Keratinocyte (primary cell): ENCODE measurements around the gene NGEF. TPM values are rescaled to one million over a fixed set of nuclear protein-coding genes. Genes with fewer than 3 reads are reported as not detected.

ENCODE experiments used
- DNase-seq: peaks from one replicate; pipeline ENCODE4 v3.0.0-alpha.2; 2011; ENCODE audit warnings: low read depth, missing footprints, low spot score
- FAIRE-seq: peaks from 2 replicates; lab custom pipeline; 2011; peaks lifted over from hg19 to GRCh38; lab: Jason Lieb, UNC
- H2AFZ ChIP-seq: 2 replicates; pipeline ENCODE4 v1.6.0; 2012; ENCODE audit warnings: low read length, control low read depth, inconsistent platforms; ENCODE audit not compliant: control insufficient read depth
- H3K27ac ChIP-seq: 2 replicates; pipeline ENCODE4 v1.5.1; 2011; ENCODE audit warnings: low read length; ENCODE audit not compliant: control insufficient read depth, insufficient read depth
- H3K27me3 ChIP-seq: 3 replicates; pipeline ENCODE4 v1.6.0; 2011; ENCODE audit warnings: low read length; ENCODE audit not compliant: control insufficient read depth, insufficient read depth; ENCODE audit errors: extremely low read depth
- H3K36me3 ChIP-seq, 2 experiments: 2 replicates in 1 of 2; 3 replicates in 1 of 2; pipeline ENCODE4 v1.5.1; 2011; ENCODE audit warnings: low read length in 2 of 2, mild to moderate bottlenecking in 1 of 2; ENCODE audit not compliant: control insufficient read depth in 2 of 2, insufficient read depth in 2 of 2; ENCODE audit errors: extremely low read depth in 1 of 2
- H3K4me1 ChIP-seq: 3 replicates; pipeline ENCODE4 v1.5.1; 2011; ENCODE audit warnings: low read length; ENCODE audit not compliant: control insufficient read depth, insufficient read depth; ENCODE audit errors: extremely low read depth
- H3K4me2 ChIP-seq: 3 replicates; pipeline ENCODE4 v1.6.0; 2011; ENCODE audit warnings: low read depth, low read length; ENCODE audit not compliant: control insufficient read depth, insufficient read depth; ENCODE audit errors: extremely low read depth
- H3K4me3 ChIP-seq, 3 experiments: fragments of 200-600 bp in 1 of 3; sonication (generic) in 1 of 3; 2 replicates in 2 of 3; 3 replicates in 1 of 3; pipeline ENCODE4 v1.5.1; 2011 to 2016; ENCODE audit warnings: low read length in 3 of 3, mild to moderate bottlenecking in 3 of 3, control low read depth in 2 of 3, inconsistent platforms in 1 of 3, low read depth in 1 of 3, mixed read lengths in 1 of 3, mixed run types in 1 of 3, moderate library complexity in 1 of 3; ENCODE audit not compliant: control insufficient read depth in 2 of 3, insufficient read depth in 2 of 3; ENCODE audit errors: extremely low read depth in 1 of 3
- H3K79me2 ChIP-seq: 2 replicates; pipeline ENCODE4 v1.6.0; 2012; ENCODE audit warnings: low read length; ENCODE audit not compliant: control insufficient read depth, insufficient read depth
- H3K9ac ChIP-seq: 3 replicates; pipeline ENCODE4 v1.6.0; 2011; ENCODE audit warnings: low read length; ENCODE audit not compliant: control insufficient read depth, insufficient read depth; ENCODE audit errors: extremely low read depth
- H3K9me1 ChIP-seq: 3 replicates; pipeline ENCODE4 v1.6.0; 2011; ENCODE audit warnings: low read length; ENCODE audit not compliant: control insufficient read depth, insufficient read depth; ENCODE audit errors: extremely low read depth
- H3K9me3 ChIP-seq: 2 replicates; pipeline ENCODE4 v1.5.1; 2012; ENCODE audit warnings: low read depth, low read length; ENCODE audit not compliant: control insufficient read depth
- H4K20me1 ChIP-seq: 3 replicates; pipeline ENCODE4 v1.6.0; 2011; ENCODE audit warnings: low read length; ENCODE audit not compliant: control insufficient read depth, insufficient read depth; ENCODE audit errors: extremely low read depth
- CTCF ChIP-seq, 3 experiments: IDR thresholded peaks in 1 of 3; conservative IDR thresholded peaks in 1 of 3; optimal IDR thresholded peaks in 1 of 3; 2 replicates in 2 of 3; 3 replicates in 1 of 3; pipeline versions ENCODE3 to v1.5.1; 2011; ENCODE audit warnings: low read length in 3 of 3, mild to moderate bottlenecking in 3 of 3, moderate library complexity in 2 of 3, control low read depth in 1 of 3, inconsistent platforms in 1 of 3; ENCODE audit not compliant: insufficient read depth in 2 of 3; ENCODE audit errors: extremely low read depth in 1 of 3
- EZH2 ChIP-seq: IDR thresholded peaks from one replicate; pipeline ENCODE4 v1.6.1; 2012; ENCODE audit warnings: inconsistent platforms, mild to moderate bottlenecking, low read length, moderate library complexity
- dilution Hi-C: fragments of 300-500 bp; cut with MboI; formaldehyde crosslinking; loops from one replicate; pipeline ENCODE4 v1.7.0; 2020; ENCODE audit warnings: low sequenced_read_pairs; ENCODE audit not compliant: extremely low pct_ligation_motif_present
- polyA plus RNA-seq, 5 experiments: library from polyadenylated mRNA; depleted of rRNA in 3 of 5; stranded (reverse) in 3 of 5; stranded (forward) in 1 of 5; unstranded in 1 of 5; fragments of >200 nt; gene quantifications; 1 replicate in 1 of 5; 2 replicates in 3 of 5; 3 replicates in 1 of 5; pipeline versions ENCODE4 v1.2.1 to v1.2.3, GENCODE V29; 2011 to 2012; ENCODE audit warnings: missing spikeins in 2 of 5, low read depth in 1 of 5, low replicate concordance in 1 of 5

NGEF gene
- polyA plus RNA-seq, 1 donor (not counting 4 experiments of a cell fraction or from before 2014, with no cell fraction given): 0.17 TPM

- no peaks in the 10 kb centered on the region for H3K9me3 ChIP-seq
- H2AFZ ChIP-seq: no peak overlapping the region
- peaks cover 3% of the 10 kb centered on the region for H3K27me3 ChIP-seq
- no peaks in the 10 kb centered on the region for H3K36me3 ChIP-seq
- H3K79me2 ChIP-seq: no peaks in the 10 kb centered on the region
- H3K4me3 ChIP-seq: no peak overlapping the region
- TF ChIP-seq CTCF (optimal IDR thresholded peaks at IDR 0.05 in 1 of 3, IDR thresholded peaks at IDR 0.05 in 1 of 3, conservative IDR thresholded peaks at IDR 0.05 in 1 of 3; ENCODE audit: extremely low read depth in 1 of 3, insufficient read depth in 2 of 3, low read length in 3 of 3): no peak
- no peak overlapping the region for H3K27ac ChIP-seq
- peak overlapping the region; percentile 2 for H3K4me2 ChIP-seq
- peak; percentile 29 for FAIRE-seq
- H4K20me1 ChIP-seq: no peaks in the 10 kb centered on the region
- dilution Hi-C loops: no loop called here
- no peak for DNase-seq
- H3K9me1 ChIP-seq: no peaks in the 10 kb centered on the region
- H3K9ac ChIP-seq: no peak overlapping the region
- peaks cover 9% of the 10 kb centered on the region for H3K4me1 ChIP-seq
Observed at GRCh38 chr2:232951891-232952290, 61.2 kb downstream of the NGEF start.

- Histone ChIP-seq H4K20me1 (no peaks in the 10 kb centered on the region), H3K4me3 (no peak overlapping the region), H3K4me2 (no peak overlapping the region), H3K27ac (no peak overlapping the region), H3K9me3 (no peaks in the 10 kb centered on the region), H3K9ac (no peak overlapping the region), H3K9me1 (no peaks in the 10 kb centered on the region), H3K4me1 (peaks cover 9% of the 10 kb centered on the region), H3K36me3 (no peaks in the 10 kb centered on the region), H3K27me3 (peaks cover 3% of the 10 kb centered on the region), H3K79me2 (no peaks in the 10 kb centered on the region), H2AFZ (no peak overlapping the region)
- DNase-seq: no peak
- dilution Hi-C loops: no loop called here
- FAIRE-seq: no peak
- TF ChIP-seq EZH2: no peak
Observed at GRCh38 chr2:232951181-232951580, 61.9 kb downstream of the NGEF start.

- Histone ChIP-seq H3K4me2 (no peak overlapping the region), H3K4me3 (no peak overlapping the region), H3K9me3 (no peaks in the 10 kb centered on the region), H3K9ac (no peak overlapping the region), H3K4me1 (peaks cover 9% of the 10 kb centered on the region), H3K27me3 (peaks cover 3% of the 10 kb centered on the region), H3K27ac (no peak overlapping the region), H3K9me1 (no peaks in the 10 kb centered on the region), H2AFZ (no peak overlapping the region), H4K20me1 (no peaks in the 10 kb centered on the region), H3K79me2 (no peaks in the 10 kb centered on the region), H3K36me3 (no peaks in the 10 kb centered on the region)
- TF ChIP-seq EZH2 (no peak), CTCF (optimal IDR thresholded peaks at IDR 0.05 in 1 of 3, IDR thresholded peaks at IDR 0.05 in 1 of 3, conservative IDR thresholded peaks at IDR 0.05 in 1 of 3; ENCODE audit: extremely low read depth in 1 of 3, insufficient read depth in 2 of 3, low read length in 3 of 3) (no peak)
- FAIRE-seq (no peak), DNase-seq (no peak)
- dilution Hi-C loops: no loop called here
Observed at GRCh38 chr2:232950751-232951150, 62.3 kb downstream of the NGEF start.
